HG02885 (cell line): Measurements from ENCODE around the gene TANC1.

Experiments used
- ATAC-seq: cut with Tn5 transposase; IDR thresholded peaks from one replicate; pipeline ENCODE4 v1.9.1; 2021; ENCODE audit warnings: mild to moderate bottlenecking; ENCODE audit not compliant: unreplicated experiment, poor library complexity

TANC1 gene

DNA sequence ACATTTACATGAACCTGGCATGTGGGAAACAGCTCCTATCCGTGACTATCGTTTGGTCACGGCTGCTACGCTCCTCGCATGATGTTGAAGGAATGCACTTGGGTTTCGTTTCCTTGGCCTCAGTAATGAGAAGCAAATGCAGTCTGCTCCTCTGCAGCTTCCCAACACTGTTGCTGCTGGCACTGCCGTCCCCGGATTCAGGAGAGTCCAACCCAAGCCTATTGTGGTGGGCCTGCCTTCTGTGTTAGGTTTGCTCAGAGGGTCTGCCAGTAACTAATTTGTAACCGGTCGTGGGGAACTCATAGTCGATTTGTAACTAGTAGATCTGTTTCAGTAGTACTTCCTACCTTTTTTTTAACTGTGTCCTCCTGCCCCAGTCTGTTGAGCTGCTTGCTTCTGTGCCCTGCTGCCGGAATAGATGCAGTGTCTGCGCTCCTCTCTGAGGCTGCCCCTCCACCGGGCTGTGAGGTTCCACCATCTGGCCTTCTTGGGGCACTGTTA, 259.7 kb downstream of the TANC1 start:
- ATAC-seq = no peak

DNA sequence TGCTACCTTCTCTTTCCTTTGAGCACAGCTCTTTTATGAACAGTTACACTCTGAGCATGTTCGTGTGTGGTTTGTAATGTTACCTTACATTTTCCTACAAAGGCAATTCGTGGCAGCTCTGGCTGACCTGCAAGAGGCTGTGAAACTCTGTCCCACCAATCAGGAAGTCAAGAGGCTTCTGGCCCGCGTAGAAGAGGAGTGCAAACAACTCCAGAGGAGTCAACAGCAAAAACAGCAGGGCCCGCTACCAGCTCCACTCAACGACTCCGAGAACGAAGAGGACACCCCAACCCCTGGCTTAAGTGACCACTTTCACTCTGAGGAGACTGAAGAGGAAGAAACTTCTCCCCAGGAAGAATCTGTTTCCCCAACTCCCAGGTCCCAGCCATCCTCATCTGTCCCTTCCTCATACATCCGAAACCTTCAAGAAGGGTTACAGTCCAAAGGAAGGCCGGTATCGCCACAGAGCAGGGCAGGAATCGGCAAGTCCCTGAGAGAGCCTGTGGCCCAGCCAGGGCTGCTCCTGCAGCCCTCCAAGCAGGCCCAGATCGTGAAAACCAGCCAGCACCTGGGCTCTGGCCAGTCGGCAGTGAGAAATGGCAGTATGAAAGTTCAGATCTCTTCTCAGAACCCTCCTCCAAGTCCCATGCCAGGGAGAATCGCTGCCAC, 261.2 kb downstream of the TANC1 start:
- ATAC-seq = no peak

DNA sequence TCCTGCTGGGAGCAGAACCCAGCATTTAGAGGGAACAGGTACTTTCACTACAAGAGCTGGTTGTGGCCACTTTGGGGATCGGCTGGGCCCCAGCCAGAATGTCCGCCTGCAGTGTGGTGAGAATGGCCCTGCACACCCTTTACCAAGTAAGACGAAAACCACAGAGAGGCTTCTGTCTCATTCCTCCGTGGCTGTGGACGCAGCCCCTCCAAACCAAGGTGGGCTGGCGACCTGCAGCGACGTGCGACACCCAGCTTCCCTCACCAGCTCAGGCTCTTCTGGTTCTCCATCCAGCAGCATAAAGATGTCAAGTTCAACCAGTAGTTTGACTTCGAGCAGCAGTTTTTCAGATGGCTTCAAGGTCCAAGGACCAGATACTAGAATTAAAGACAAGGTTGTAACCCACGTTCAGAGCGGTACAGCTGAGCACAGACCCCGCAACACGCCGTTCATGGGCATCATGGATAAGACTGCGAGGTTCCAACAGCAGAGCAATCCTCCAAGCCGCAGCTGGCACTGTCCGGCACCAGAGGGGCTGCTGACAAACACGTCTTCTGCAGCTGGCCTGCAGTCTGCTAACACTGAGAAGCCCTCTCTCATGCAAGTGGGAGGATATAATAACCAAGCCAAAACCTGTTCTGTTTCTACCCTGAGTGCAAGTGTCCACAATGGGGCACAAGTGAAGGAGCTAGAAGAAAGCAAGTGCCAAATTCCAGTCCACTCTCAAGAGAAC, 261.9 kb downstream of the TANC1 start:
- no peak for ATAC-seq

DNA sequence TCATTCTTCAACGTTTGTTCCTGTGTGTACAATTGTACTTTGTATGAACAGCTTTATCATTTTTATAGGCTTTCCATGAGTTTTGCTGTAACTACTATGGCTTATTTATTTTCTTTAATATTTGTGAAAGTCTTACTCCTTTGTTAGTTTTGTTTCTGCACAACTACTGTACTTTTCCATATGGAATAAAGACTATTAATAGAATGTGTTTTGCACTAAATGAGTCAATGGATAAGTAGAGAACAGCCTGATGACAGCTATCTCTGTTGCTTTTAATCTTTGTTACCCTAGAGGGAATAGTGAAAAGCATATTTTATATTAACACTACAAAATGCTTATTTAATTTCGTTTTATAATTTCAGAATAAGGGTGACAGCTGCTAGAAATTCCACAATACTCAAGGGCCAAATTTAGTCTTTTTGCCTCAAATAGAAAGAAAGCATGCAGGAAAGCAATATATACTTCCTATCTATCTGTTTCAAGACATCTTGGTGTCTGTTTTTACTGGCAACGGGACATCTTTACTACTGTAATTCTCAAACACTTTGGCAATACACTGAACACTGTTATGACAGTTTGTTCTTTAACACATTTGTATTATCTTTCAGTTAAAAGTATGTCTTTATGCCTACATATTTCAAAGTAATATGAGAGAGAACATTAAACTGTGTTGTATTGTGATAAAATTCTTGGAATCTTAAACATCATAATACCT, 264.2 kb downstream of the TANC1 start:
- no peak for ATAC-seq

GRCh38 chr2:159234868-159235267, 266.4 kb downstream of the TANC1 start:
- no peak for ATAC-seq

DNA sequence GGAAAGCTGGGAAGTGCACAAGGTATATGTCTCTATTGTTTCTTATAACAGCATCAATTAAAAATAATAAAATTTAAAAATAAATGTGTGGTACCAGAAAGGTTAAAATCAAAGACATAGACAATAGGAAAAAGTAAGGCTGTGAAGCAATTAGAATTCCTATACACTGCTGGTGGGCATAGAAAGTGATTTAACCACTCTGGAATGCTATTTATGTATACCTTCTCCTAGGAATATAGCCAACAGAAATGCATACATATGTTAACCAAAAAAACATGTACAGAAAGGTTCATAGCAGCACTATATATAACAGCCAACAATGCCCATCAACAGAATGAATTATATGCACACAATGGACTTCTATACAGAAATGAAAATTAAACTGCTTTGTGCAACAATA, 275.1 kb downstream of the TANC1 start:
- ATAC-seq = no peak

DNA sequence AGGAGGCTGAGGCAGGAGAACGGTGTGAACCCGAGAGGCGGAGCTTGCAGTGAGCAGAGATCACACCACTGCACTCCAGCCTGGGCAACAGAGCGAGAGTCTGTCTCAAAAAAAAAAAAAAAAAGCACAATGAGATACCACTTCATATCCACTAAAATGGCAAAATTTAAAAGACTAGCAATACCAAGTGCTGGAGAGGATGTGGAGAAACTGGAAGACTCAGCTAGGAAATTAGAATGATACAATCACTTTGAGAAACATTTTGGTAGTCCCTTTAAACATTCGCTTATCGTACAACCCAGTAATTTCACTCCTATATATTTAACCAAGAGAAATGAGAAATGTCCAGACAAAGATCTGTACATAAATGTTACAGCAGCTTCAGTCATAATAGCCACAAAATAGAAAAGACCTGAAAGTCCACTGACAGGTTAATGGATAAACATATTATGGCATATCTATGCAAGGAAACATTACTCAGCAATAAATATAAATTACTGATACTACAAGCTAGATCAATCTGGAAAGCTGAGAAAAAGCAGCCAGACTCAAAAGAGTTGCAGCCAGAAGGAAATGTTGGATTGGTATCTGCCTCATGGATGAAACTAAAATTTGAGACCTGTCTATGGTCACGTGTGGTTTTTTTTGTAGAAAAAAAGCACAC, 278.0 kb downstream of the TANC1 start:
- no peak for ATAC-seq

DNA sequence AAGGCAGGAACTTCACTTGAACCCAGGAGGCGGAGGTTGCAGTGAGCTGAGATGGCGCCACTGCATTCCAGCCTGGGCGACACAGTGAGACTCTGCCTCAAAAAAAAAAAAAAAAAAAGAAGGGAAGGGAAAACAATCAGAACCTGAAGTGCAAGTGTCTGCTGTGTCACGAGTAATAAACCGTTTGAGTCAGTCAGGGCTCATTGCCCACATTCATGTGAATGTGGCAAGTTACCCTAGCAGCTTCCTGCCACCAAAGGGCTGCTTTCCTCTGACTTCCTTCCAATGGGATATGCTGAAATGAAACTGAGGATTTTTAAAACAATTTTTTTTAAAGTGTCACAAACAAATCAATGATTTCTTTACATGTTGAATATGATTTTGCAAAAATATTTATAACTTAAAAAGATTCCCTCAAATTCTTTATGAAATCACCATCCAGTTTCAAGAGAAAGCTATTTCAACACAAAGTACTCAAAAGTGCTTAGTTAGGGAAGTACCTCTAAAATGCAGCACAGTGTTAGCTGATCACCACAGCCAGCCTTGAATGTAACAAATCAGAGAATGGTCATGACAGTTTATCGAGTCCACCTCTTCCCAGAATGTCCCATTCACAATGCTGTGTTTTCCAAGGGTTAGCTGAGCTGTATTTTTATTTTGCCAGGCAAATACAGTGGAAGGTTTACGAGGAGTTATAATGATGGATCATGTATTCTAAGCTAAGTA, 281.7 kb downstream of the TANC1 start:
- ATAC-seq = peak; percentile 56

GRCh38 chr2:159251296-159252173, 283.1 kb downstream of the TANC1 start:
- no peak for ATAC-seq

- ATAC-seq = no peak
Measured at GRCh38 chr2:159252905-159253304, 284.5 kb downstream of the TANC1 start.

DNA sequence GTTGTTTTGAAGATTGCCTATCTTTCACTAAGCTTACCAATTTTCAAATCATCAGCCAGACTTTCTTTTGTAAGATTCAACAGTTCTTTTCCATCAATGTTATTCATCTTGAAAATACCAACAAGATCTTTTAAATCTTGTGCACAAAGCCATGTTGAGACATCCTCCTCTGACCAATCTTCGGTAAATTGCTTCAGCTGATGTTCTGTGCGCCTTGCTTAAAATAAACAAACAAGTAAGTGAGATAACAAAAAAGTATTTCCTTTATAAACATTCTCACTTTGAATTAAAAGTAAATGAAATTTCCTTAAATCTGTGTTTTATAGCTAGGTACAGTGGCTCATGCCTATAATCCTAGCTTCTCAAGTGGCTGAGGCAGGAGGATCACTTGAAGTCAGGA, 287.7 kb downstream of the TANC1 start:
- ATAC-seq = no peak

DNA sequence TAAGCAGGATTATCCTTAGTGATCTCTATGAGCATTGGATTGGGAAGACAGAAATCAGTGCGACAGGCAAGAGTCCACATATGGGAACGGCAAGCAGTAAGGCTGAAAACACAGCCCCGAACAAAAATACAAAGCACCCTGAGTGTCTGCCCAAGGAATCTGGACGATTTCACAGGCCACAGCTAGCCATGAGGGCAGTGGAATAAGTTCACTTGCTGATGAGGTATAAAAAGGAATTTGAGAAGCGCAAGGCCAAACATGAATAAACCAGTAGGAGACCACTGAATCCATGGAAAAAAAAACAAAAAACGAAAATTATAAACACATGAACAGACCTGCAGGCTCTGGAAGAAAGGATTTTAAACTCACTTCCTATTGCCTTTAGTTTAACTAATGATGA, 293.8 kb downstream of the TANC1 start:
- no peak for ATAC-seq

DNA sequence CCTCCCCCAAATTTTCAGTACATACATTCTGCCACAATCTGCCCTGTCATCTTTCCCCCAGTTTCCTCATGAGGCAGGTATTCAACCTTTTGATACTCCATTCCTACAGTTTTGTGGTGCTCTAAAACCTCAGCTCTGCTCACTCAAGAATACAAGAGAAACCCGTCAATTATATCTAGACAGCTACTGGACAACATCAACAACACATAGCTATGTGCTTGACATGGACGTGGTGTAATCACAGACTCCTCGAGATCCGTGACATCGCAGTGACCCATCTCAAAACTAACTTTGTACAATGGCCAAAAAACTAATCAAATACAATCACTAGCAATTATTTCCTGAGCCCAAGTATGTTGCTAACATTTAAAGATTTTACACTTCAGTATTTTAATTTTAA, 294.5 kb downstream of the TANC1 start:
- ATAC-seq = no peak

DNA sequence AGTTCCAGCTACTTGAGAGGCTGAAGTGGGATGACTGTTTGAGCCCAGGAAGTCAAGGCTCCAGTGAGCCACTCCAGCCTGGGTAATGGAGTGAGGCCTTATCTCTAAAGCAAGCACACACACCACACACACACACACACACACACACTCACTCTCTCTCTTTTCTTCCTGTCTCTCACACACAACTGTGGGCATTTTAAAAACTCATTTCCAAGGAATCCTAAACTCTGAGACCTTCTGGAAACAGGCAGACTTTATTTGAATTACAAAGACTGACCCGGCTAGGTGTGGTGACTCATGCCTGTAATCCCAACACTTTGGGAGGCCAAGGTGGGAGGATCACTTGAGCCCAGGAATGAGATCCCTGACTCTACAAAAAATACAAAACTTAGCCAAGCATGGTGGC, 296.7 kb downstream of the TANC1 start:
- no peak for ATAC-seq

DNA sequence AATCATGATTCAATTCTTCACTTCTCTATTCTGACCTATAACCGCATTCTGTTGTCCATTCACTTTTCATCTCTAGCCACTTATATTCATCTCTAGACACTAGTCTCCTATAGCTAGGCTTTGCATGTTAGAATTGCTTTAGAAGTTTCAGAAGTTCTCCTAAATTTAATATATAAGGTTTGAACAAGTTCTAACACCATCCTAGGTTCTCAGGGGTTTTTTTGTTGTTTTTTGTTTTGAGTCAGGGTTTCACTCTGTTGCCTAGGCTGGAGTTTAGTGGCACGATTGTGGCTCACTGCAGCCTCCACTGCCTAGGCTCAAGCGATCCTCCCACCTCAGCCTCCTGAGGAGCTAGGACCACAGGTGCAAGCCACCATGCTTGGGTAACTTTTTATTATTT, 298.1 kb downstream of the TANC1 start:
- peak; percentile 68 for ATAC-seq

- no peak for ATAC-seq
Measured at GRCh38 chr2:159267921-159268320, 299.5 kb downstream of the TANC1 start.

- no peak for ATAC-seq
Measured at GRCh38 chr2:159270744-159271379, 302.4 kb downstream of the TANC1 start.

DNA sequence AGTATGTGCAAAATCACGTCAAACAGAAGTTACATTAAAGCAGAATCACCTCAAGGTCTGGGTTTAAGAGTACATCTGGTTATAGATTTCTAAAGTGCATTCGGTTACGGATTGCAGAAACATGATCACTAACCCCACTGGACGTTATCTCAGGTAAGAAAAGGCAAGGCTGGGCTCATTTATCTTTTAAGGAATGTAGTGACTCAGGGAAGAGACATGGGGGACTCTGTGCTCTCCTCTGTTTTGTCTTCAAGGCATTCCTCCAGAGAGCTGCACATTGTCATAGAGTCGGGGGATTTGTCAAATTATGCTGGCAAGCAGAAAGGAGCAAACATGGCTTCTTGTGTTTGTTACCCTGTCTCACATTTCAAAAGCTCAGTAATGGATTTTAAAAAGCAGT, 303.7 kb downstream of the TANC1 start:
- ATAC-seq = no peak

DNA sequence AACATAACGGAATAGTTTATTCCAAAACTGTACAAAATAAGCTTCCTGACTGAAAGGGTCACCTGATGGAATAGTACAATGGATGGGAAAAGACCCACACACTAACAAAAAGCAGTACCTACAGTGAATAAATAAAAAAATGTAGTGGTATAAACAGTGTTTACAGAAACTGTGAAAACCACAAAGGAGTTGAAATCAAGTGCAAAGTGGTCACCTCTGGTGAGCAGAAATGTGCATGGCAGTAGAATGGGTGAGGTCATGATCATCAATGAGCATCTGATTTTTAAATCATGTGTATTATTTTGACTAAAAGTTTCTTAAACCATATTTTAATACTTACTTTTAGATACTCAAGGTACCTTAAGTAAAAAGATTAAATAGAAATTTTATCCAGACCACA, 306.7 kb downstream of the TANC1 start:
- no peak for ATAC-seq
